Fibroblast of lung (primary cell): Measurements from ENCODE around the gene CIC.

Experiments used
- EZH2 ChIP-seq: IDR thresholded peaks from 2 replicates; pipeline ENCODE4 v1.5.1; 2012; ENCODE audit warnings: low read length, control low read depth, mild to moderate bottlenecking; ENCODE audit errors: missing control alignments
- TF ChIP-seq, protein P1 (sequence below), 2 donors: IDR thresholded peaks in 1 of 2; conservative IDR thresholded peaks in 1 of 2; 1 replicate in 1 of 2; 2 replicates in 1 of 2; pipeline ENCODE4 v1.5.1; 2011 to 2012; ENCODE audit warnings: low read length in 2 of 2, control low read depth in 1 of 2, inconsistent platforms in 1 of 2, low read depth in 1 of 2, mild to moderate bottlenecking in 1 of 2

DNA sequence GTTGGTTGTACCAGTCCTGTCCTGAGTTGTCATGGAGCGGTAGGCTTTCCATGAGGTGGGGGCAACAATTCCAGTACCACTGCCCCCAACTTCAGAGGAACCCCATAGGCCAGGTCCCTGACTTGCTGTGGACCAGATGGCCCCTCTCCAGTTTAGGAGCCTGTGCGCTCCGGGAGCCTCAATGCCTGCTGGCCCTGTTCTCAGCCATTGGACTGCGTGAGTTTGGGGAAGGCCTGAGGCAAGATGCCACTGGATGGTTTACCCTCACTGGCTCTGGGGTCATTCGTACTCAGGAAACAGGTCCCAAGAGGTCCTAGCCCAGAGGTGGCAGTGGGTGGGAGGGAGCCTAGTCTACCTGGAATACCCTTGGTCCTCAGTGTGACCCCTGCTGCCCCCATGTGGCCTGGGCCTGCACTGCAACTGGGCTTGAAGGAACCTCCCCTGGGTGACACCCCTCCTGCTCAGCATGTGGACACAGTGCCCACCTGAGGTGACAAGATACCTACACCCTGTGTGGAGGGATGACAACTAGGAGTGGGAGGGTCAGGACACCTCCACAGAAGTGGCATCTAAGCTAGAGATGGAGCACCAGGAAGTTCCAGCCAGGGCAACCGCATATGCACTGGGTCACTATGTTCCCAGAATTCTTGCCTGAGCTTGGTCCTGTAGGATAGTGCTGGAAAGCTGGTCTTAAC is 26.9 kb downstream of the CIC start:
- TF ChIP-seq, protein P1, sequence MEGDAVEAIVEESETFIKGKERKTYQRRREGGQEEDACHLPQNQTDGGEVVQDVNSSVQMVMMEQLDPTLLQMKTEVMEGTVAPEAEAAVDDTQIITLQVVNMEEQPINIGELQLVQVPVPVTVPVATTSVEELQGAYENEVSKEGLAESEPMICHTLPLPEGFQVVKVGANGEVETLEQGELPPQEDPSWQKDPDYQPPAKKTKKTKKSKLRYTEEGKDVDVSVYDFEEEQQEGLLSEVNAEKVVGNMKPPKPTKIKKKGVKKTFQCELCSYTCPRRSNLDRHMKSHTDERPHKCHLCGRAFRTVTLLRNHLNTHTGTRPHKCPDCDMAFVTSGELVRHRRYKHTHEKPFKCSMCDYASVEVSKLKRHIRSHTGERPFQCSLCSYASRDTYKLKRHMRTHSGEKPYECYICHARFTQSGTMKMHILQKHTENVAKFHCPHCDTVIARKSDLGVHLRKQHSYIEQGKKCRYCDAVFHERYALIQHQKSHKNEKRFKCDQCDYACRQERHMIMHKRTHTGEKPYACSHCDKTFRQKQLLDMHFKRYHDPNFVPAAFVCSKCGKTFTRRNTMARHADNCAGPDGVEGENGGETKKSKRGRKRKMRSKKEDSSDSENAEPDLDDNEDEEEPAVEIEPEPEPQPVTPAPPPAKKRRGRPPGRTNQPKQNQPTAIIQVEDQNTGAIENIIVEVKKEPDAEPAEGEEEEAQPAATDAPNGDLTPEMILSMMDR (conservative IDR thresholded peaks at IDR 0.05 in 1 of 2, IDR thresholded peaks at IDR 0.05 in 1 of 2; ENCODE audit: low read depth in 1 of 2, low read length in 2 of 2) = peak; percentile 90 to 98
- no peak for TF ChIP-seq EZH2
